ENCODE measurements around the gene SERGEF. TPM values are rescaled to one million over a fixed set of nuclear protein-coding genes. Genes with fewer than 3 reads are reported as not detected.

The SERGEF gene
- total and polyA plus RNA-seq, 11 donors, result 11.6 to 55.0 (median 22.1) TPM

GRCh38 chr11:17762309-17762974, 250.4 kb downstream of the SERGEF start:
- intact Hi-C loops (cut with DNase I), result loop anchor here in 2 of 10 donors (5.0 to 10.0 kb wide), 2 partner anchors 82 to 215 kb away; no protein-coding TSS in a partner anchor
- 87 to 93% (median 91%) methylated on average over 17 of the region's 17 CpGs for WGBS, 4 donors

GRCh38 chr11:17760102-17761029, 252.5 kb downstream of the SERGEF start:
- DNase-seq (peak in 4 of 5 donors; percentile 30 to 63 (median 52)), ATAC-seq (peak; percentile 67 to 93 (median 86))
- WGBS, 4 donors, result 43 to 56% (median 50%) methylated on average over 16 to 23 of the region's 23 CpGs
- H3K4me1 ChIP-seq, result peaks cover 0 to 5% (median 0%) of the 10 kb centered on the region in 12 donors
- H3K36me3 ChIP-seq, result no peaks in the 10 kb centered on the region
- intact Hi-C loops (cut with DNase I), result loop anchor here in 8 of 10 donors (1.0 to 10.0 kb wide), 5 partner anchors 84 to 219 kb away; no protein-coding TSS in a partner anchor
- peaks cover 0 to 10% (median 0%) of the 10 kb centered on the region in 12 donors for H3K9me3 ChIP-seq
- H3K4me3 ChIP-seq, result no peak overlapping the region
- no peak overlapping the region for H3K27ac ChIP-seq
- H3K27me3 ChIP-seq, result no peaks in the 10 kb centered on the region
- TF ChIP-seq POLR2A (IDR thresholded peaks at IDR 0.05), result no peak
- TF ChIP-seq CTCF (IDR thresholded peaks at IDR 0.05), result peak; percentile 39 to 73 (median 62)

More at GRCh38 chr11:17762309-17762974, 250.4 kb downstream of the SERGEF start:
- Histone ChIP-seq H3K36me3 (no peaks in the 10 kb centered on the region), H3K9me3 (peaks cover 0 to 10% (median 0%) of the 10 kb centered on the region in 12 donors), H3K4me3 (no peak overlapping the region), H3K27ac (no peak overlapping the region), H3K27me3 (no peaks in the 10 kb centered on the region), H3K4me1 (peaks cover 0 to 5% (median 0%) of the 10 kb centered on the region in 12 donors)
- DNase-seq, result peak in 1 of 5 donors; percentile 40
- no peak for TF ChIP-seq POLR2A (IDR thresholded peaks at IDR 0.05)
- TF ChIP-seq CTCF (IDR thresholded peaks at IDR 0.05), result no peak
- no peak for ATAC-seq

GRCh38 chr11:17755891-17756290, 257.0 kb downstream of the SERGEF start:
- no peak for DNase-seq
- TF ChIP-seq CTCF (IDR thresholded peaks at IDR 0.05) (no peak), POLR2A (IDR thresholded peaks at IDR 0.05) (no peak)
- intact Hi-C loops (cut with DNase I), result no loop called here

More at GRCh38 chr11:17755891-17756290, 257.0 kb downstream of the SERGEF start:
- Histone ChIP-seq H3K9me3 (peaks cover 0 to 10% (median 0%) of the 10 kb centered on the region in 12 donors), H3K4me3 (no peak overlapping the region), H3K4me1 (peaks cover 0 to 5% (median 0%) of the 10 kb centered on the region in 12 donors), H3K36me3 (no peaks in the 10 kb centered on the region), H3K27me3 (no peaks in the 10 kb centered on the region), H3K27ac (no peak overlapping the region)
- ATAC-seq, result no peak
- 66 to 87% (median 84%) methylated on average over 3 of the region's 3 CpGs for WGBS, 4 donors

All from heart left ventricle (tissue), 16 donors.